HepG2 (cell line): ENCODE data around the gene GRK4.

Experiments
- EZH2 ChIP-seq: conservative IDR thresholded peaks from 2 replicates; pipeline ENCODE4 v1.6.1; 2012; ENCODE audit warnings: mild to moderate bottlenecking, low read depth, low read length, moderate library complexity
- GPBP1L1 ChIP-seq: sonication (generic); formaldehyde crosslinking; IDR thresholded peaks from 2 replicates; pipeline ENCODE4 v1.5.0; 2020; ENCODE audit warnings: mild to moderate bottlenecking, missing genetic modification reagents
- PAXIP1 ChIP-seq: sonication (generic); formaldehyde crosslinking; conservative IDR thresholded peaks from 2 replicates; pipeline ENCODE4 v1.4.0; 2020; ENCODE audit warnings: mild to moderate bottlenecking, missing genetic modification reagents, moderate library complexity

- TF ChIP-seq EZH2 (no peak), PAXIP1 (CRISPR knock-in tag) (no peak), GPBP1L1 (CRISPR knock-in tag) (no peak)
Observed at GRCh38 chr4:3035674-3036073, 72.3 kb downstream of the GRK4 start.
